GM08714 (cell line): ENCODE data around the gene MAN2C1.
"Not testable (repeated sequence)": the region's sequence is repeated elsewhere in the genome, so short reads cannot be mapped to it uniquely, and the experiment has no call there.

ENCODE experiments used
- H3K4me3 ChIP-seq: fragments of 200-500 bp; sonication (Bioruptor generic); 2 replicates; pipeline ENCODE4 v1.5.1; 2014; ENCODE audit warnings: mild to moderate bottlenecking, low read length, inconsistent platforms
- ZNF274 ChIP-seq: IDR thresholded peaks from 2 replicates; pipeline ENCODE4 v1.6.1; 2012; ENCODE audit warnings: mild to moderate bottlenecking, low read depth, low read length

MAN2C1 gene

DNA sequence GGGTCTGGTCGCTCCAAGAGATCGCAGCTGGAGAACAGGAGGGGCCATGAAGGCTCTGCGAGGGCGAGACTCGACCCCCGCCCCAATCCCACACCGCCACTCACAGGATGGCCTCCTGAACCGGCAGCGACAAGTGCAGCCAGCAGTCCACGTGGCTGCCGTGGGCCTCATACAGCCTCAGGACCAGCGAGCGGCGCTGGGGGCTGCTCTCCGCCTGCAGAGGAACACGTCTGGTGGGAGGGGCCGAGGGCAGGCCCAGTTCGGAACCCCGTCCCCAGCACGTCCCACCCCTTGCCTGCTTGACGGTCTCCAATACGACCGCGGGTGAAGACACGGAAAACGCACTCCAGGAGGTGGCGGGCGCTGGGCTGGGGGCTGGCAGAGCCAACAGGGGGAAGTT lies 12.4 kb downstream of the MAN2C1 start:
- TF ChIP-seq ZNF274 = no peak
- H3K4me3 ChIP-seq = no peak overlapping the region

DNA sequence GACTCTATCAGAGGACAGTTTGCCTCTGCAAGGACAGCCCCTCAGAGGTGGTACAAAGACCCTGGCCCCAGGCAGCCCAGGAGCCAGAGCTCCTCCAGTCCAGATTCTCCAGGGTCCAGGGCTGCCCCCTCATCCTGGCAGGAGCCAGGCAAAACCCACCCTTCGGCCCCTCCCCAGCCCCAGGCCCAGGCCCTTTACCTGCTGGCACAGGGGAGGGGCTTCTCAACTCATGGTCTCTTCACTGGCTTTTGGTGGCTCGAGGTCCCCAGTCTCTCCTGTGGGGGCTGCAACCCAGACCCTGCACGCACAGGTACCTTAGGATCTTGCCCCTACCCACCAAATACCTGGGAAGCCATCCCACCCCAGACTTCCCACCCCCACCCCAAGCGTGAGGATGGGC lies 13.0 kb downstream of the MAN2C1 start:
- no peak for TF ChIP-seq ZNF274
- no peak overlapping the region for H3K4me3 ChIP-seq

DNA sequence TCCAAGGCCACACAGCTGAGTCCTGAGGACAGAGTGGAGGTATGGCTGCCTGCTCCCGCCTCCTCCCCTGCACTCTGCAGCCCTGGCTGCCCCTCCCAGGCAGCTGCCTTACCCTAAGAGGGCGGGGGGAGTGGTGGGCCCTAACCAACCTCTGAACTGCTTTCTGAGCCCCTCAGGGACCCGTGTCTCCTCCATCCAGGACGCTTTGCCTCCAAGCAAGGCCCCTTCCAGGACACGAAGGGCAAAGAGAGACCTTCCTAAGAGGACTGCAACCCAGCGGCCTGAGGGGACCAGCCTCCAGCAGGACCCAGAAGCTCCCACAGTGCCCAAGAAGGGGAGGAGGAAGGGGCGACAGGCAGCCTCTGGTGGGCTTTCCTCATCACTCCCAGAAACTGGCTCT lies 14.0 kb downstream of the MAN2C1 start:
- no peak overlapping the region for H3K4me3 ChIP-seq
- no peak for TF ChIP-seq ZNF274

- TF ChIP-seq ZNF274 = no peak
- no peak overlapping the region for H3K4me3 ChIP-seq
Measured at GRCh38 chr15:75353604-75354003, 14.8 kb downstream of the MAN2C1 start.

DNA sequence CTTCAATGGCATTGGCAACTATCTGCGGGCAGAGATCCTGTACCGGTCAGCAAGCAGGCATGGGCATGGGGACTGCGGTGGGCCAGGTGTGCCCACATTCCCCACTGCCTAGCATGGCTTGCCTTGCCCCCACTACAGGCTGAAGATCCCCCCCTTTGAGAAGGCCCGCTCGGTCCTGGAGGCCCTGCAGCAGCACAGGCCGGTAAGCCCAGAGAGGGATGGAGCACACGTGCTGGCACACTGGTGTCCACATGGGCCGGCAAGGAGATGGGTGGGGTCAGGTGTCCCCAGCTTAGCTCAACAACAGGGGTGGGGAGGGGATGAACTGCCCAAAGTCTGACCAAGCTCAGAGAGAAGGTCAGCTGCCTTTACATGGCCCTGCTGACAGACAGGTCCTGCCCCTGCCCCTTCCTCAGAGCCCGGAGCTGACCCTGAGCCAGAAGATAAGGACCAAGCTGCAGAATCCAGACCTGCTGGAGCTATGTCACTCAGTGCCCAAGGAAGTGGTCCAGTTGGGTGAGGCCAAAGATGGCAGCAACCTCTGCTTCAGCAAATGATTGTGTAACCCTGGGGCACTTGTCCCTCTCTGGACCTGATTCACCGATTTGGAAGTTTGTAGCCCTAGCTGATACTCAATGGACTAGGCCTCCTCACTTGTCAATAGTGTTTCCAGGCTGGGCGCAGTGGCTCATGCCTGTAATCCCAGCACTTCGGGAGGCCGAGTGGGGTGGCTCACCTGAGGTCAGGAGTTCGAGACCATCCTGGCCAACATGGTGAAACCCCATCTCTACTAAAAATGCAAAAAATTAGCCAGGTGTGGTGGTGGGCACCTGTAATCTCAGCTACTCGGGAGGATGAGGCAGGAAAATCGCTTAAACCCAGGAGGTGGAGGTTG lies 16.0 kb downstream of the MAN2C1 start:
- TF ChIP-seq ZNF274 = no peak
- H3K4me3 ChIP-seq = no peak overlapping the region

GRCh38 chr15:75350601-75351361 lies 17.6 kb downstream of the MAN2C1 start:
- TF ChIP-seq ZNF274 = no peak
- no peak overlapping the region for H3K4me3 ChIP-seq

GRCh38 chr15:75349851-75350588 lies 18.4 kb downstream of the MAN2C1 start:
- no peak for TF ChIP-seq ZNF274
- no peak overlapping the region for H3K4me3 ChIP-seq

GRCh38 chr15:75349351-75349669 lies 19.1 kb downstream of the MAN2C1 start:
- not testable (repeated sequence) for H3K4me3 ChIP-seq

GRCh38 chr15:75348562-75349350 lies 19.7 kb downstream of the MAN2C1 start:
- peak overlapping the region; percentile 60; the same call in 1 of the 2 replicates for H3K4me3 ChIP-seq
- TF ChIP-seq ZNF274 = no peak

DNA sequence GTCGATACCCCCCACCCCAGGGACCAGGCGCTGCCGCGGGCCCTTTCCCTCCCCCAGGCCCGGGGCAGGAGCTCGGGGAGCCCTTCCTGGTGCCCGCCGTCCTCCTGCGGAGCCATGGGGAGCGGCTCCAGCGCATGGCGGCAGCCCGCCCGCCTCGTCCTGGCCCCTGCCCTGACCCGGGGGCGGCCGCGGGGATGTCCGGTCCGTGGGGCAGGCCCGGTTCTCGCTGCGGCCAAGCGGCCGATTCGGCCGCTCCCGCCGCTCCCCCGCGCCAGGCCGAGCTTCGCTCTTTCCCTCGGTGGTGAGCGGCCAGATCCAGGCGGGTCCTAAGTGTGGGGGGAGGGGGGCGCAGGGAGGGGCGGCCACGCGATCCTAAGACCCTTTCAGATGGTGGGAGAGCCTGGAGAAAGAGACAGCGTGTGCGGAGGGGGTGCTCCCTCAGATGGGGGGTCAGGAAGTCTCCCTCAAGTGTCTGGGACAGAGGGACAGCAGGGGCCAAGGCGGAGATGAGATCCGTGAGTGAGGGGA lies 20.3 kb downstream of the MAN2C1 start:
- peak overlapping the region; percentile 60 for H3K4me3 ChIP-seq
- no peak for TF ChIP-seq ZNF274

GRCh38 chr15:75347222-75348033 lies 21.0 kb downstream of the MAN2C1 start:
- no peak for TF ChIP-seq ZNF274

GRCh38 chr15:75346796-75347221 lies 21.6 kb downstream of the MAN2C1 start, which contains the start of gene NEIL1:
TSS of gene NEIL1 (plus strand) at chr15:75347039. CDS start at chr15:75348906, 1,867 bp downstream.
- peak within 1 kb of the TSS; percentile 60 for H3K4me3 ChIP-seq
- TF ChIP-seq ZNF274 = no peak

More at GRCh38 chr15:75347222-75348033, 21.0 kb downstream of the MAN2C1 start:
- H3K4me3 ChIP-seq = peak overlapping the region; percentile 60

DNA sequence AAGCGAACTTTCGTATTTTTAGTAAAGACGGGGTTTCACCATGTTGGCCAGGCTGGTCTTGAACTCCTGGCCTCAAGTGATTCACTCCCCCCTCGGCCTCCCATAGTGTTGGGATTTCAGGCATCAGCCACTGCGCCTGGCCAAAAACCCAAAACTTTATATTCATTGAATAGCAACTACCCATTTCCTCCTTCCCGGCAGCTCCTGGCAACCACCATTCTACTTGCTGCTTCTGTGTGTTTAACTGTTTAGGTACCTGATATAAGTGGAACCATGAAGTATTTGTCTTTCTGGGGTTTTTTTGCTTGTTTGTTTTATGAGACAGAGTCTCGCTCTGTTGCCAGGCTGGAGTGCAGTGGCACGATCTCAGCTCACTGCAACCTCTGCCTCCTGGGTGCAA lies 24.5 kb downstream of the MAN2C1 start:
- not testable (repeated sequence) for H3K4me3 ChIP-seq
